HG03354 (cell line): Measurements from ENCODE around the gene PTPRK.
A peak's percentile ranks its signal among the peaks of the same experiment; 100 is the strongest.

Experiments
- ATAC-seq: cut with Tn5 transposase; IDR thresholded peaks from one replicate; pipeline ENCODE4 v1.9.1; 2021; ENCODE audit warnings: mild to moderate bottlenecking; ENCODE audit not compliant: unreplicated experiment, poor library complexity, severe bottlenecking

PTPRK gene

DNA sequence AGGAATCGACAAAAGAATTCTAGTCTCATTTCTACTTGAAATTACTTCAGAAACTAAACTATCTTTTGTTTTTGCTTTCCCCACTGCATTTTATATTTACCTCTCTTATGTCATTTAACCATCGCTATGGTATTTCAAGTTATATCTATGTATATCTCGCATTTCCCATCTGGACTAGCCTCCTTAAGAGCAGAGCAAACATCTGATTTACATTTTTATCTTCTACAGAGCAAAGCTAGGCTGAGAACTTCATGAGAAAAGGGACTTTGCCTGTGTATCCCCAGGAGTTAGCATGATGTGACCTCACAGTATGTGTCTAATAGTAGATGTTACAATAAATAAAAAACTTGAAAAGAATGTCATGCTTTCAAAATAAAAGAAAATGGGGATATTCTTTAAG lies 201.2 kb downstream of the PTPRK start:
- no peak for ATAC-seq

DNA sequence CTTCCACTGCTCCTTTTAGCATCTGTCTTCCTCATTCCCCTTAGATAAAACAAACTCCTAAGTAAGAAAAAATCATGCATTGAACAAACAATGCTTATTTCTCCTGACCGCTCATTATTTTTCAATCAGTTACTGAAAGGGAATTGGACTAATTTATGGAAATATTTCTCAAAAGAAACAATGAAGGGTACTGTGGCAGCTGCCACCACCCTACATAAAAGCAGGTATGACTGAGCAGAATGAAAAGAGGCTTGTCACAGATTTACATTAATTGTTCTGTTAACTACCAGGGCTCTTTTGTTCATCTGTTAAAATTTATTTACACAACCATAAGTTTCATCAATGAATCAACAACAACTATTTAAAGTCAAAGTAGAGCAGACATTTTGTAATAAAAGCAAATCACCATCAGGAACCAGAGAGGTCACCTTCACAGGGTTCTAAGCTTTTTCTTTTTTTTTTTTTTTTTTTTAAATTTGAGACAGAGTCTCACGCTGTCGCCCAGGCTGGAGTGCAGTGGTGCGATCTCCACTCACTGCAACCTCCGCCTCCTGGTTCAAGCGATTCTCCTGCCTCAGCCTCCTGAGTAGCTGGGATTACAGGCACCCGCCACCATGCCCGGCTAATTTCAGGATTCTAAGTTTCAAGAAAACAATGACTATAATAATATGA lies 204.0 kb downstream of the PTPRK start:
- no peak for ATAC-seq

DNA sequence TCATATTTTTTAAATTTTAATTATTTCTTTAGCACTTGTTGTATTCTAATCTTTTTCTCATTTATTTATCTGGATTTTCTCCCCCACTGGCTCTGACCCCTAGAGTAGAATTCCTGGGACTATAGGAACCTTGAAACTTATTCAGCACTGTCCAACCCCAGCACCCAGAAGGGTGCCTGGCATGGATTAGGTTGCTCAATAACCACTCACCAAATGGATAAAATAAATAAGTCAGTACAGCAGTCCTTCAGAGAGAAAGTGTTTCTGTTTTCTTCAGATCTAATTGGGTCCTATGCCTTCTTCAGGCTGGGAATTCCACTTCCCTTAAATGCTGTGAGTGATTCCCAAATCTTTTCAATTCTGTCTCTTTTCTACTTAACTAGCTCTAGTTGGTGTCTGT lies 206.2 kb downstream of the PTPRK start:
- no peak for ATAC-seq

DNA sequence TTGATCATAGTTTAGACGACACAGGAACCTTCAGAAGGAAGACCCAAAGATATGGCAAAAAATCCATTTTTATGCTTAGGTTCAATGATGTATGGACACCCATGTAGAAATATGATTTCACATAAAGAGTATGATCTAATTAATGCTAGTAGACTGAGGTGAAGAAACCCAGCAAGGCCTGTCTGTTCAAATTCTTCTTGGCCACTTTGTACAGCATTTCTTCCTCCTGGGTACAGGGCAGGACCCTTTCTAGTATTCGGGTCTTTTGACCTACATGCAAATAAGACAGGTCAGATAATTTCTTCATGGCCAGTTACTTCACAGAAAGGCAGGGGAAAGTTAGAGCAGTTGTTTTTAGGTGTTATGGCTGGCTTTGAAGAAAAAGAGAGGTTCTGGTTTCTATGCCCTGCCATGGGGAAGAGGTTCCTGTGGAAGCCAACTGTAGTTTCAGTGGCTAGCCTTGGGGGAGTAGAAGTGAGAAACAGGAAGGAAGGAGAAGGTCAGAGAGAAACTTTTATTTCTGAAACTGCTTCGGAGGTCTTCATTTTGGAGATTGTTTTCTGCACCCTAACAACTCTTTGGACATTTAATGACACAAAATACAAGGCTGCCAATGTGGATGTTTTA lies 208.3 kb downstream of the PTPRK start:
- no peak for ATAC-seq

DNA sequence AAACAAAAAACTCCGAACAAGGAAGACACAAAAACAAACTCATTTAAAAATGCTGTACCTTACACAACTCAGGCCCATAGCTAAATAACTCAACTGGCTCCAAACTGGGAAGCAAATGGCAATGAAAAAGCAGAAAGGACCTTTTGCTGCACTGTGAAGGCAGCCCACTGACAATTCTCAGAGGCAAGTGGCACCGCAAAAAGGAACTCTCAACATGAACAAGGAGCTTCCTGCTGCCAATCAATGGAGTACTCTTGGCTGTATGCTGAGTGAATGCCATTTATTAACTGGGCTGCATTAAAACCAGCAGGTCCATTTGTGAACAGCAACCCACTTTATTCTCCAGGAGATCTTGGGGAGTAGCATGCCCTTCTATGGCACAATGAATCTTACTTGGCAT lies 209.9 kb downstream of the PTPRK start:
- ATAC-seq: no peak

DNA sequence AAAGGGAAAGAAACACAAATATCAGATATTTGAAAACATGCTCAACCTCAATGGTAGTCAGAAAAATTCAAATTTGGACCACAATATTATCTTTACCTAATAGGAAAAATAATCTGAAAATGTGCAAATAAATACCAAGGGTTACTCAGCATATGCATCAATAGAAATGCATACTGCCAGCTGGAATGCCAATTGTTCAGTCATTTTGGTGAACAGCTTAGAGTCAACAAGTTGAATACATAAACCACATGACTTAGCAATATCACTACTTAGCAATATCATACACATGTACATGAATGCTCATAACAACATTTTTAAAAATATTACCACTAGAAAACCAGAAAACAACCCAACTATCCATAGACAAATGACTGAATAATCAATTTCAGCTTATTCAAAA lies 212.7 kb downstream of the PTPRK start:
- ATAC-seq: no peak

DNA sequence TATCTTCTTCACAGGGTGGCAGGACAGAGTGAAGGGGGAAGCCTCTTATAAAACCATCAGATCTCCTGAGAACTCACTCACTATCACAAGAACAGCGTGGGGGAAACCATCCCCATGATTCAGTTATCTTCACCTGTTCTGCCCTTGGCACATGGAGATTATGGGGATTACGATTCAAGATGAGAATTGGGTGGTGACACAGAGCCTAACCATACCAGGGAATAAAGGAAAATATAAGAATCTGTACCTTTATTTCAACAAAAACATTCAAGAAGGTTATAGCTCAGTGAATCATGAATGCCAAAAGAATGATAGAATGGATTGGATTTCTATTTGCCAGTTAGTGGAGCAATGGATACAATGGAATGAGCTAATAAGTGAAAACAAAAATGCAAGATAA lies 214.4 kb downstream of the PTPRK start:
- ATAC-seq: no peak

DNA sequence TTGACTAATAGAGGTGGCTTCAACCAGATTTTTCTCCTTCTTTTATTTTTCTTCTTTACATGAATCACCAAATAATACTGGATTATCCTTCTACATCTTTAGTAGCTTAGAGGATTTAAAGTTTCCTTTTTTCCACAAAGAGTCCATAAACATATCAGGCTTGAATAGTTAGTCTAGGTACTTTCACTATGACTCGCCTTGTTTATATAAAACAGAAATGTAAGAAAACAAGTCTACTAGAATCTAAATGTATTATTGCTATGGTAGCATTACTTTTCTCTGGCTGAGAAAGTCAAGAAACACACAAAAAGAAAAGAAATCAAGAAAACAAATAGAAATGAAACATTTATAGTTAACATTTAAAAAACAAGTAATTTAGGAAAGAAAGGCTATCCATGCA lies 215.2 kb downstream of the PTPRK start:
- no peak for ATAC-seq

DNA sequence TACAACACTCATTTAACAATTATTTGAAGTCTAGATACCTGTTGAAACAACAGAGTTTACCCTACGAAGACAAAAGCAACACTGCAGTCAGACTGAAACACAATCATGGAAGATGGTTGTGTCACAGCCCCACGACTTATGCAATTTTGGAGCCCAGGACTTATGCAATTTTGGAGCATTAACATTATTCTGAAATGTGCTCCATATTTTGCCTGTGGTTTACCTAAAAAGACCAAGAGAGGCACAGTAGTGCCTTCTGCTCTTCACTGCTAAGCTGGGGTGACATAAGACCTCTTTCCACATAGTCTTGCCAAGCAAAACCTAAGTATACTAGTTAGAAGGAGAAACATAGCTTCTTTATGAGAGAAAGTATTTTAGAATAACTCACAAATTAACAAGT lies 216.5 kb downstream of the PTPRK start:
- ATAC-seq: no peak

DNA sequence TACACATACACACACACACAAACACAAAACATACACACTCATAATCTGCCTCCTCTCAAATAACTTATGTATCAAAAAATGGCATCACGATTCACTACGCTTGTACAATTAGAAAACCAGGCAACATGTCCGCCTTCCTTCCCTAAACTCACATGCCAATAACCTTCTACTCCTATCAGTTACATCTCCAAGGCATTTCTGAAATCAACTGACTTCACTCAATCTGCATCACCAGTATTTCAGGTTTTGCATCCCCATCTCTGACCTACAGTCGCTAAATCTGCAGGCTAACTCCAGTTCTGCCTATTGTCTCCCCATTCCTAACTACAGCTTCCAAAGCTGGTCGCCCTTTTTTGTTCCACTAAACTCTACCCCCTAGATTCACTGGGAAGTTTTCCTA lies 217.5 kb downstream of the PTPRK start:
- ATAC-seq: no peak

DNA sequence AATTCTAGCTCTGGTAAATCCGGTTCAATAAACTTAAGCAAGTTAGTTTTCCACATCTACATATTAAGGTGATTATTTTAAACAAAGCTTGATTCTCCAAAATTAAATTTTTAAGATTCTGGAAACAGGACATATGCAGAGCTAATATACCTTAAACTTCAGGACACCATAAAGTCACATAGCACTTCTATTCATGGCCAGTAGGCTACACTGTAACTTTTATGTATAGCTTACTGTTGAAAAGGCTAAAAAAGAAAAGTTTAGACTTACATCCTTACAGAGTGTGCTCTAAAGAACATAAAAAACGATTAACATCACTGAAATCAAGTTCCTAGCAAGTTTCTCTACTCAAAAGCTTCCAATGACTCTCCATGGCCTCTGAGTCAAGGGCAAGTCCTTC lies 224.7 kb downstream of the PTPRK start:
- ATAC-seq: no peak

DNA sequence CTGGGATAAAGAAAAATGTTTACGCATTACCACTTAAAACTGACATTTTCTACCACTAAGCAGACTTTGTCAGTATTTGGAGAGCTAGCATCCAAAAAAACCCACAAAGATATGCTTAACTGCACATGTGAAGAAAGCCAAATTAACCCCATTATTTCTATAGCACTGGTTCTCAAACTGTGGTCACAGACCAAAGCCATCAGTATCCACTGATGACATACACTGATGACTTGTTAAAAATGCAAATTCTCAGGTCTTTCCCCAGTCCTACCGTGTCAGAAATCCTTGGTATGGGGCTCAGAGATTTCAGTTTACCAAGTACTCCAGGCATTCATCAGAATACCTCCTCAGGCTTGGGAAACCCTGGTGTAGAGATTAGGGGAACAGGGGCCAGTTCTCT lies 230.2 kb downstream of the PTPRK start:
- ATAC-seq: peak; percentile 83

DNA sequence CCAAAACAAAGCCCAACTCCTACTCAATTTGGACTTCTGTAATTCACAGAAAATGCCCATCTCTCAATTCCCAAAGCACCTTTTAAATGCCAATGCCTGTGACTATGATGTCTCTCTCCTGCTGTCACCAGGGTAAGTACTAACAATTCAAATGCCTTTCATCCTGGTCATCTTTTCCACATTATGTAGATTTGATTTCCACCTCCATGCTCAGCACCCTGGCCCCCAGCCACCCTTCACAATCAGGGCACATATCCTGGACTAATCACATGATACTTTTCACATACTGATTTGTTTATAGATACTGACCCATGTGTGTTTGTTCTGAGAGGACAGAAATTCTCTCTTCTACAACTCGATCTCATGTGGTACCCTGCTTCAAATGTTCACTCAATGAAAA lies 236.3 kb downstream of the PTPRK start:
- no peak for ATAC-seq

DNA sequence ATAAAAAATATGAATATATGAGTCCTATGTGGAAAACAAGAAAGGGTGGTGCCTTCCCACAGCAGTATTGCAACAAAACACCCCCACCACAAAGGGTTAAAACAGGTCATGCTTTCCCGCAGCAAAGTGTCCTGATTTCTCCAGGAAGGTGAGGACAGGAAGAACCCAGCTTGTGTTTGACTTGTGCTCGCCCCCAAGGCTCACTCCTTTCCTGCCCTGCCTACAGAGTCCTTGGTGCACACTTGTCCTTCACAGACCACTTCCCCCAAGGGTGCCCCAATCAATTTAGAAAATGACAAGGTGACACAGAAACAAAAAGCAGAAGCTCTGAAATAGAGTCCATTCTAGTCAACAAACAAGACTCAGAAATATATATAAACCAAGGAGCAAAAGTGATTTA lies 237.4 kb downstream of the PTPRK start:
- no peak for ATAC-seq

DNA sequence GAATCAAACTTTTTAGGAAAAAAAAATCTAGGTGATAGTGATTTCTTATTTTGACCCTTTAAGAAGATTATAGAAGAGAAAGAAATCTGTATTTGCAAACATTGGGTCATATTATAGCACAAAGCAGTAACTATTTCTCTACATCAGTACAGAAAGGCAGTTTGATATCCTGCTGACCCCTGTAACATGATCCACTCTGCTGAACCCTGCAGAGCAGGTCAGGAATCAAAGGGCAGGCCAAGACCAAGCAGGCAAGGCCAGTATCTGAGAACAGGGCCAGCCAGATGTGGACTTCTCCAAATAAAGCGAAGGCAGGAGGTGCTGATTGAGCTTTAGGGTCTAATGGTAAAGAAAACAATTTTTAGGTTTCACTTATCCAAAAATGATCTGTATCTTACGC lies 239.4 kb downstream of the PTPRK start:
- ATAC-seq: no peak

DNA sequence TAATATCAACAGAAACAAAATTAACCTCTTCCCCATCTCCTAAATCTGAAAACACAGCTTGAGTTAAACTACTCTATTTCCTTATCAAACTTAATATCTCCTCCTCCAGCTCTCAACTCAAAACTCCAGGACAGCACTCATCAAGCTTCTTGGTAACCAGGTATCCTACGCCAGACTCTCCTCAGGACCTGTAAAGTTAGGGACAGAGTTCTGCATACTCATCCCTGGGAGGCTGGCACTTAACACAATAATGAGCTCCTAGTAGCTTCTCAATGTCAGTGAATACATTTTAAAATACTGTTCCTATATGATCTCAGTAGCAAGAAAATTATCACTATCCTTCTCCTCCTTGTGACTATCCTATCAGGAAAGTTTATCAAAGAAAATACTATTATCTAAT lies 240.3 kb downstream of the PTPRK start:
- ATAC-seq: no peak

DNA sequence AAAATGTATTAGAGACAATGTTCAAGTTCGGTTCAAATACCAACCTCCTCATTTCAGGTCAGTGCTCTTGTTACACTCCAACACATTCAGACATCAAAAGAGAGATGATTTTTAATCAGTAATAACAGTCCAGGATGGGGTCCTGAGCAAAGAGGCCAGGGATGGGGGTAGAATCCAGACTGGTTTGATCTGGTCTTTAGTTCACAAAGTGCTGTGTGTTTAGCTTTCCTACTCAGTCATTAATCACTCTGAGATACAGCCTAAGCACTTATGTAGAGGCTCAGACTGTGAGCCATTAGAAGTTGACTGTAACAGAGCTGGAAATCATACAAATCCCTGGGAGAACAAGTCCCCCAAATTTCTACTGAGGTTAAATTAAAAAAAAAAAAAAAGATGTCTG lies 241.6 kb downstream of the PTPRK start:
- no peak for ATAC-seq

DNA sequence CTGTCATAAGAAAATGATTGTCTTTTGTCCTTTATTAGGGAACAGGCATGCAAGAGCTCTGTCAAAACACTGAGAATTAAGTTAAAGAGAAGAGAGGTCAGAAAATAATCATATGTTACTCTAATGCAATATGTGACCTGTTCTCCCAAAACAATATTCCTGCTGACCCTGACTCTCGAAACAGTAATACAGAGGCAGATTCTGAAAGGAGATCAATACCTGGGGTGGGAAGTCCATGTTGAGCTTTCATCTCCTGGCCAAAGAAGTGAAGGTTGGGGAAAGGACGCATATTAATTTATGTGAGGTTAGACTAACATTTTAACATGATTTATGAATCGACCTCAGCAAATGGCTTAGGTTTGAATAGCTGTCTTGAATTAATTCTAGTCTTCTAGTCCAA lies 243.0 kb downstream of the PTPRK start:
- ATAC-seq: no peak

DNA sequence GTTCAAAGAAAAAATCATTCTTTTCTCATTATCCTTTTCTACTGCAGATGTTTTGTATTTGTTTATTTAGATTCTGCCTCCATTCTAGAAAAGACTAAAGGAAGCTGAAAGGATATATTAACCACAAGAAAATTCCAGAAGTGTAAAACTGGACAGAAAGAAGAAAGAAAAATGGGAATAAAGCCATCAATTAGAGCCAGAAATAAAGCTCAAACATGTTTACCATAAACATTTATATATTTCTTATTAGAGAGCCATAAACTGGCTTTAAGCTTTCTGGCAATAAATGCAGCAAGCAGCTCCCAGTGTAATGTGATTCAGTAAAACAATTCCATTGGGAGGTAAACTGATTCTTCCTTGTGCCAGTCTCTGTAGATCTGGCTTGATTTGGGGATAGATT lies 244.1 kb downstream of the PTPRK start:
- no peak for ATAC-seq

DNA sequence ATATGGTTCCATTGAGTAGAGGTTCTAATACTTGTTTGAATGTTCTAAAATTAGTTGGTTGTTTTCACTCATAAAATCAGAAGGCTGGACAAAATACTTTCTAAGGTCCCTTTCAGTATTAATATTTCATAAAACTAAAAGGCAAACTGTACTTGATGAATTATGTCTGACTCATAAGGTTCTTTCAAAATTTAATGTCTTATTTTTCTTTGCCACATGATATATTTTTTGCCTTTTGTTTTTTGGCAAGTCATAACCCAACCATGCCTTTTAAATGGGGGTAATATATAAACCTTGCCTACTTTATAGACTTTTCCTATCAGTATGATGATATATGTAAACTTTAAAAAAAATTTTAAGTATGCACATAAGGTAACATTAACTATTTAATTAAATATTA lies 244.7 kb downstream of the PTPRK start:
- no peak for ATAC-seq

DNA sequence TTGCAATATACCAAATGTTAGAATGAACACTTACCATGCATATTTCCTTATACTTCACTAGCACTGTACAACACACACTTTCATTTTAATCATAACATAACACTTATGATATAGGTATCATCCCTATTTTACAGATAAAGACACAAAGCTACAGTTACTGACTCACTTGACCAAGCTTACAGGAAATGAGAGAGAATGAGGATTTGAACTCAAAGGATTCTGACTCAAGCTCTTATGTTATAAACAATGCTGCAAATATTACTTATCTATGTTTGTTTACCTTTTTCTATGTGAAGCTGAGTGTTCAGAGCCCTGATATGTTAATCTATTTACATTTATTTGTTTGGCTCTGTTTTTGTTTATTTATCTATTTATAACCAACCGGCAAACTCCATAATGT lies 245.4 kb downstream of the PTPRK start:
- ATAC-seq: no peak

DNA sequence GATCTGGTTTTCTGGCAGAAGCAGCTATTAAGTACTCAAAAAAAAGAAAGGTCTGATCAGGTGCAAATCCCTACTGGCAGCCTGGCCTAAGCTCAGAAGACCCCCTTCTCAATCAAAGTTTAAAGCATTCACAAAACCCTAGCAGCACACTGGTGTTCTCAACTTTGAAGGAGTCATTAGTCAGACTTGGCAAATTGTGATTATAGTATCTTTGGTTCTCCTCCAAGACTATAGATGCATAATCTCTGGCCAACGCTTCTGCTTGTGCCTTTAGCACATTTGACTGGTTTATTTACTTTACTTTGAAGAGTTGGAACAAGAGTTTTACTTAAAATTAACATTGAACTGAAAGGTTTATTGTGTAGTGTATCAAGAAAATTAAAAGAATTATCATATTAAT lies 248.9 kb downstream of the PTPRK start:
- ATAC-seq: no peak
